Spleen (tissue), 13 donors: ENCODE results near the gene PP2D1. TPM values are rescaled to one million over a fixed set of nuclear protein-coding genes. Genes with fewer than 3 reads are reported as not detected.

Experiments
- DNase-seq: peaks from one replicate; pipeline ENCODE4 v3.0.0-alpha.2; 2020
- H3K27ac ChIP-seq, 8 donors: fragments of 200-600 bp; sonication (generic) in 7 of 8; 1 replicate in 4 of 8; 2 replicates in 4 of 8; pipeline versions ENCODE4 v1.5.0 to v1.8.0; 2016 to 2021; ENCODE audit warnings: inconsistent platforms in 4 of 8, mild to moderate bottlenecking in 4 of 8, moderate library complexity in 1 of 8
- H3K27me3 ChIP-seq, 7 donors: fragments of 200-600 bp; sonication (generic) in 6 of 7; replicated peaks in 1 of 7; 1 replicate in 4 of 7; 2 replicates in 3 of 7; pipeline versions ENCODE4 v1.5.0 to v1.8.0; 2016 to 2021; ENCODE audit warnings: inconsistent platforms in 3 of 7, mild to moderate bottlenecking in 1 of 7
- H3K36me3 ChIP-seq, 6 donors: fragments of 200-600 bp; sonication (generic) in 5 of 6; 1 replicate in 4 of 6; 2 replicates in 2 of 6; pipeline versions ENCODE4 v1.5.0 to v1.8.0; 2016 to 2021; ENCODE audit warnings: inconsistent platforms in 2 of 6
- H3K4me1 ChIP-seq, 6 donors: fragments of 200-600 bp; sonication (generic) in 5 of 6; 1 replicate in 3 of 6; 2 replicates in 3 of 6; pipeline versions ENCODE4 v1.5.0 to v1.8.0; 2016 to 2021; ENCODE audit warnings: inconsistent platforms in 3 of 6
- H3K4me3 ChIP-seq, 8 donors: fragments of 200-600 bp; sonication (generic) in 7 of 8; 1 replicate in 4 of 8; 2 replicates in 4 of 8; pipeline versions ENCODE4 v1.5.0 to v1.8.0; 2016 to 2021; ENCODE audit warnings: inconsistent platforms in 4 of 8, mild to moderate bottlenecking in 4 of 8, moderate library complexity in 2 of 8
- H3K9me3 ChIP-seq, 8 donors: fragments of 200-600 bp; sonication (generic) in 7 of 8; 1 replicate in 4 of 8; 2 replicates in 4 of 8; pipeline versions ENCODE4 v1.5.0 to v1.8.0; 2016 to 2021; ENCODE audit warnings: inconsistent platforms in 4 of 8
- POLR2A ChIP-seq, 3 donors: fragments of 450-650 bp; IDR thresholded peaks; one replicate each; pipeline ENCODE4 v1.5.1; 2017; ENCODE audit warnings: antibody characterized with exemption in 3 of 3, mild to moderate bottlenecking in 1 of 3
- POLR2AphosphoS5 ChIP-seq, 3 donors: sonication (generic); formaldehyde crosslinking; IDR thresholded peaks; one replicate each; pipeline ENCODE4 v1.5.1; 2017; ENCODE audit warnings: antibody characterized with exemption in 3 of 3
- WGBS, 5 donors: extraction: QIAGEN DNeasy Blood & Tissue Kit in 3 of 5; methylation state at CpG; one replicate each; pipeline versions ENCODE4 v1.1.5 to v1.1.7; 2013 to 2018; 5-methylcytosine and 5-hydroxymethylcytosine counted together
- intact Hi-C: fragments of 100-400 bp; cut with DNase I; formaldehyde crosslinking; loops from one replicate; pipeline ENCODE4 v1.15.0; 2023; ENCODE audit warnings: low total_unique reads
- long read RNA-seq, 2 donors: transcript quantifications; one replicate each; lab custom pipeline, GENCODE V29; 2026
- polyA plus RNA-seq, 3 donors: library from polyadenylated mRNA; stranded (reverse); fragments of 200-250 nt; gene quantifications; one replicate each; pipeline ENCODE4 v1.2.1, GENCODE V29; 2013
- total RNA-seq, 7 donors: library from RNA; depleted of rRNA in 3 of 7; stranded (reverse); fragments of >200 nt in 3 of 7; fragmentation: NEBNext Ultra II Directional in 4 of 7; extraction: Animal tissue kit (Norgen Biotek cat#: 25700) in 4 of 7; gene quantifications; one replicate each; pipeline versions ENCODE4 v1.1.0 to v1.2.1, GENCODE V29; 2016 to 2021
- TF ChIP-seq, protein P1 (sequence below), 11 experiments: fragments of 200-600 bp in 7 of 11; fragments of 450-650 bp in 4 of 11; sonication (generic) in 4 of 11; IDR thresholded peaks in 8 of 11; conservative IDR thresholded peaks in 3 of 11; 1 replicate in 7 of 11; 2 replicates in 4 of 11; pipeline versions ENCODE4 v1.4.0 to v1.8.0; 2016 to 2021; ENCODE audit warnings: antibody characterized with exemption in 11 of 11, inconsistent platforms in 4 of 11, mild to moderate bottlenecking in 1 of 11
- donor health status: healthy with polysubstance abuse.
- donor health status: DM: no; HTN: no; CAD: no; lungs with moderate emphysema.
- donor health status: DM: no; HTN: no; CAD: no.
- donor health status: Bipolar disorder and iron deficiency.
- donor health status: healthy.
- donor health status: DM: no; HTN: no; CAD: no.
- donor health status: DM: yes; HTN: yes; CAD: no.

PP2D1 gene, protein sequence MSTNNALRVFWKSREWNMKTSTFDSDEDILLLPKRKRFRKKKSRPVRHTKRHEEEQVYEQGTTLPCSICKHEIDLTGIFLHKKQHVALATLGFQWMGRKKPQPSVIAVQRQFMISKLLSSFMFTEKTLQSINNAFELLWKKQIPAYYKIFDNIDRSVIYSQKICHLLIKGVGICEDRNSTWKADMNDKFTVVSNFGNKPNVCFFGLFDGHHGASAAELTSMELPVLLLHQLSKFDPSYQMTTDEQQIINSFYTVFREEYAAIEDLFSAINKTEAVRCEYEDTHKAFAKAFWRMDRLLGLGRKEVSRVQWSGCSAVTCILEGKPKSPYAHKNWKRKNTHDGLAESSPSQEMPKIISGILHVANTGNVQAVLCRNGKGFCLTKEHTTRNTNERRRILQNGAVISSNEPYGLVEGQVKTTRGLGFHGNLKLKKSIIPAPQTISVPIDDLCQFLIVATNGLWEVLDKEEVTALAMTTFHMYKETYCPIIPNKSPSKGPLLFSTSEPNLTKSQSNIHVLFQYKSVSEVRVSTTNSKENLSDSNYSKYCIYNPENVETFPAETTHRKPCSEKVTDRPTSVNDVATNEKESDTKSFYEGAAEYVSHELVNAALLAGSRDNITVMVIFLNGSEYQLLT
- total RNA-seq, result not detected
- polyA plus RNA-seq, result not detected
- long read RNA-seq, donor 1, partial matches to known transcripts, result 0 of 22 reads
- long read RNA-seq, donor 1, other reads (novel, unspliced or antisense), result 22 of 22 reads
- long read RNA-seq, donor 2, result 0 reads

DNA sequence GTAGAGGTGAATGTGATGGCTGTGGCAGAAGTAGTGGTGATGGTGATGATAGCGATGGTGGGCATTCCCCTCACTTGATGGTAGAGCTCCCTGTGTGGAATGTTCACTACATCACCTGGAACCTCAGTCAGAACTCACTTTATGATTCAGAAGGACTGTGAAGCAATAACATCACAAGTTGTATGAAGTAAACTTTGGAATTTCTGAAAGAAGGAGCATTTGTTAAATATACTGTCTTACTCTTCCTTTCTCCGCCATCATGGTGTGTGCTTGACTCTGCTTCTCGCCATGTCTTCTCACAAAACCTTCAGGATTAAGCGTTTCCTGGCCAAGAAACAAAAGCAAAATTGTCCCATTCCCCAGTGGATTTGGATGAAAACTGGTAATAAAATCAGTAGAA, at the start of gene PP2D1:
Gene PP2D1, minus strand, starts transcription at position 101 of the 400 bp plus-strand sequence. CDS start 192 bp downstream, outside the sequence.
- no peaks in the 10 kb centered on the region for H3K4me1 ChIP-seq
- no peaks in the 10 kb centered on the region for H3K36me3 ChIP-seq
- DNase-seq, result no peak
- no peak within 1 kb of the TSS for H3K27ac ChIP-seq
- no peaks in the 10 kb centered on the region for H3K27me3 ChIP-seq
- H3K4me3 ChIP-seq, result no peak within 1 kb of the TSS
- H3K9me3 ChIP-seq, result no peaks in the 10 kb centered on the region
- intact Hi-C loops, result loop anchor here (10.0 kb wide), 1 partner anchor 47 kb away; no protein-coding TSS in a partner anchor
- TF ChIP-seq POLR2AphosphoS5 (IDR thresholded peaks at IDR 0.05), result no peak
- TF ChIP-seq, protein P1, sequence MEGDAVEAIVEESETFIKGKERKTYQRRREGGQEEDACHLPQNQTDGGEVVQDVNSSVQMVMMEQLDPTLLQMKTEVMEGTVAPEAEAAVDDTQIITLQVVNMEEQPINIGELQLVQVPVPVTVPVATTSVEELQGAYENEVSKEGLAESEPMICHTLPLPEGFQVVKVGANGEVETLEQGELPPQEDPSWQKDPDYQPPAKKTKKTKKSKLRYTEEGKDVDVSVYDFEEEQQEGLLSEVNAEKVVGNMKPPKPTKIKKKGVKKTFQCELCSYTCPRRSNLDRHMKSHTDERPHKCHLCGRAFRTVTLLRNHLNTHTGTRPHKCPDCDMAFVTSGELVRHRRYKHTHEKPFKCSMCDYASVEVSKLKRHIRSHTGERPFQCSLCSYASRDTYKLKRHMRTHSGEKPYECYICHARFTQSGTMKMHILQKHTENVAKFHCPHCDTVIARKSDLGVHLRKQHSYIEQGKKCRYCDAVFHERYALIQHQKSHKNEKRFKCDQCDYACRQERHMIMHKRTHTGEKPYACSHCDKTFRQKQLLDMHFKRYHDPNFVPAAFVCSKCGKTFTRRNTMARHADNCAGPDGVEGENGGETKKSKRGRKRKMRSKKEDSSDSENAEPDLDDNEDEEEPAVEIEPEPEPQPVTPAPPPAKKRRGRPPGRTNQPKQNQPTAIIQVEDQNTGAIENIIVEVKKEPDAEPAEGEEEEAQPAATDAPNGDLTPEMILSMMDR (IDR thresholded peaks at IDR 0.05 in 8 of 11, conservative IDR thresholded peaks at IDR 0.05 in 3 of 11), result no peak
- no peak for TF ChIP-seq POLR2A (IDR thresholded peaks at IDR 0.05)
- 94 to 98% (median 95%) methylated on average over 4 of the region's 4 CpGs for WGBS, 5 donors

DNA sequence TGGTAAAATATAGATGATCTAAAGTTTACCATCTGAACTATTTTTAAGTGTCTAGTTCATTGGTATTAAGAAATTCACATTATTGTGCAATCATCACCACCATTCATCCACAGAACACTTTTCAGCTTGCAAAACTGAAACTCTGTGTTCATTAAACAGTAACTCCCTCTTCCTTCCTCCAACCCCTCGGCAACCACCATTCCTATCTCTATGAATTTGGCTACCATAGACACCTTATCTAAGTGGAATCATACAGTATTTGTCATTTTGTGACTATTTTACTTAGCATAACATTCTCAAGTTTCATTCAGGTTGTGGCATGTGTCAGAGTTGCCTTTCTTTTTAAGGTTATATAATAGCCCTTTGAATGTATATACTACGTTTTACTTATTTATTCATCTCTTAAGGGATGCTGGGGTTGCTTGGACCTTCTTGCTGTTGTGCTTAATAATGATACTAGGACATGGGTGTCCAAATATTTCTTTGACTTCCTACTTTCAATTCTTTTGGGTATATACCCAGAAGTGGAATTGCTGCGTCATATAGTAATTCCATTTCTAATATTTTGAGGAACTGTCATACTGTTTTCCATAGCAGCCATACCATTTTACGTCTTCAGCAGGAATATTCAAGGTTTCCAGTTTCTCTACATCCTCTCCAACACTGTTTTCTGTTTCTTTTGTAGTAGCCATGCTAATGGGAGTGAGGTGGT, 49.1 kb upstream of the PP2D1 start:
- Histone ChIP-seq H3K36me3 (no peaks in the 10 kb centered on the region), H3K4me1 (peaks cover 17 to 85% (median 47%) of the 10 kb centered on the region in 6 donors), H3K4me3 (peak overlapping the region in 1 of 8 donors; percentile 39), H3K27me3 (no peaks in the 10 kb centered on the region), H3K27ac (peak overlapping the region in 7 of 8 donors; percentile 71 to 86 (median 80)), H3K9me3 (no peaks in the 10 kb centered on the region)
- TF ChIP-seq POLR2A (IDR thresholded peaks at IDR 0.05), result no peak
- TF ChIP-seq, protein P1 (IDR thresholded peaks at IDR 0.05 in 8 of 11, conservative IDR thresholded peaks at IDR 0.05 in 3 of 11), result no peak
- TF ChIP-seq POLR2AphosphoS5 (IDR thresholded peaks at IDR 0.05), result no peak
- DNase-seq, result no peak
- 29 to 54% (median 45%) methylated on average over 4 of the region's 4 CpGs for WGBS, 5 donors
- intact Hi-C loops, result no loop called here

DNA sequence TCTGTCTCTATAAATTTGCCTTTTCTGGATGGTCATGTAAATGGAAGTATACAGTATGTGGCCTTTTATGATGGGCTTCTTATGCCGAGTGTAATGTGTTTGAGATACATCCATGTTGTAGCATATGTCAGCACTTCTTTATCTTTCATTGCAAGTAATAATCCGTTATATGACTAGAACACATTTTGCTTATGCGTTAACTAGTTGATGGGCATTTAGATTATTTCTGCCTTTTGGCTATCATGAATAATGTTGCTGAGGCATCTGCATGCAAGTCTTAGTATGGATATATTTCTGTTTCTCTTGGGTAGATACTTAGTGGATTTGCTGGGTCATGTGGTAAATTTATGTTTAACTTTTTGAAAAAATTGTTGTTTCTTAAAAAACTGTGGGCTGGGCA, 47.9 kb upstream of the PP2D1 start:
- H3K9me3 ChIP-seq, result no peaks in the 10 kb centered on the region
- H3K4me1 ChIP-seq, result peaks cover 29 to 85% (median 55%) of the 10 kb centered on the region in 6 donors

More for the DNA sequence above, 47.9 kb upstream of the PP2D1 start:
- DNase-seq, result no peak
- no peak overlapping the region for H3K4me3 ChIP-seq
- 92 to 97% (median 94%) methylated on average over 3 of the region's 3 CpGs for WGBS, 5 donors
- H3K27me3 ChIP-seq, result no peaks in the 10 kb centered on the region
- TF ChIP-seq POLR2A (IDR thresholded peaks at IDR 0.05) (no peak), POLR2AphosphoS5 (IDR thresholded peaks at IDR 0.05) (no peak)
- TF ChIP-seq, protein P1 (IDR thresholded peaks at IDR 0.05 in 8 of 11, conservative IDR thresholded peaks at IDR 0.05 in 3 of 11), result no peak
- no peaks in the 10 kb centered on the region for H3K36me3 ChIP-seq
- H3K27ac ChIP-seq, result peak overlapping the region in 2 of 8 donors; percentile 77 to 86
- intact Hi-C loops, result no loop called here
